ENCODE data around the gene TSPEAR.

The TSPEAR gene

DNA sequence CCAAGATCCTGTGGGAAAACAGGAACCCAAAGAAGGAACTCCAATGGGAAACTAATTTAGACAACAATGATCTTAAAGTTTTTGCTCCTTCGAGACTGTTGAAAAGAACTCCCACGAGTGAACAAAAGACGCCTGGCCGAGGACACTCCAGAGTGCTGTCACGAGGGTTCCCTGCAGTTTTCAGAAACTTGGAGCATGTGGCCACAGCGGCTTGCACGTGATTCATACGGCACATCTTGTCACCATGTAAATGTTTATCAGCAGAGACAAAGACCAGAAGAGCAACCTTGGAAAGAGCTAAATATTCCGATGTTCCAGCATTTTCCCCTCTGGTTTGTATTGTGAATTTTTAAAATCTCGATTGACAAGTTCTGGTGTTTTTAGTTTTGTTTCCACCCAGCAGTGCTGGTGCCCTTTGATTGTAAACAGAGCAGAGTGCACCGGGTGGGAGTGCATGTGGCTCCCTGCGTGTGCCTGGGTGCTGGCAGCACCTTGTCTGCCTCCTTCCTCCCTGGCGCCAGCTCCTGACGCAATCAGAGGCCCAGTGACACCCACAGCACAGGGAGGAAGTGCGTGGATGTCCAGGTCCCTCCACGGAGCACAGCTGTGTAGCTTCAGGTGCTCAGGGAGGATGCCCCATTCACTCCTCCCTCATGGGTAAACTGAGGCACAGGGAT is 233.1 kb downstream of the TSPEAR start:
- no peak for DNase-seq

DNA sequence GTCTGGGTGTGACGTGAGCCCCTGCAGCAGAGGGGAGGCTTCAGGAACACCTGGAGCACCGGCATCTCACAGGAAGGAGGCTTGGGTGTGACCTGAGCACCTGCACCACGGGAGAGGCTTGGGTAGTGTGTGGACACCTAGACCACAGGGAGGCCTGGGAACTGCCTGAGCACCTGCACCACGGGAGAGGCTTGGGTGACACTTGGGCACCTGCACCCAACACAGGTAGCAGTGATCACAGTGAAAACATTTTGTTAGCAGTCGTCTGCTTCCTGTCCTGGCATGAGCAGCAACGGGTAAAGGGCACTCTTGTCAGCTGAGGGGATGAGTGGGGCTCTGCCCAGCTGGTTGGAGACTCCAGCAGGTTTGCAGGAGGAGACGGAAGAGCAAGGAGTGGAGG is 233.7 kb downstream of the TSPEAR start:
- DNase-seq, result no peak

DNA sequence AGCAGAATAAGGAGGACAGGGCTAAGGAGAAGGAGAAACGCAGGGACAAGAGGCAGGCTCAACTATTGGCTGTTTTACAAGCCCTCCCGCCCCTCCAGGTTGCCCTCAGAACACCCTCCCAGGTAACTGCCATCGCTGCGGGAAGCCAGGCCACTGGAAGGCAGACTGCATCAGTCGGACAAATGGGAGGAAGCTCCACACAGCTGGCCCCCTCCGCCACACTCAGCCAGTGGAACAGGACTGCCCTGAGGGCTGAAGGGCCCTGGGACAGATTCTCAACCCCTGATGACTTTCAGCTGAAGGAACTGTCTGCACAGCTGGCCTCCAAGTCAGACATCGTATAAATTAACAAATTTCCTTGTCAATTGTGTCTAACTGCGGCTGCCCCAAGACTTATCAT is 234.2 kb downstream of the TSPEAR start:
- no peak for DNase-seq

DNA sequence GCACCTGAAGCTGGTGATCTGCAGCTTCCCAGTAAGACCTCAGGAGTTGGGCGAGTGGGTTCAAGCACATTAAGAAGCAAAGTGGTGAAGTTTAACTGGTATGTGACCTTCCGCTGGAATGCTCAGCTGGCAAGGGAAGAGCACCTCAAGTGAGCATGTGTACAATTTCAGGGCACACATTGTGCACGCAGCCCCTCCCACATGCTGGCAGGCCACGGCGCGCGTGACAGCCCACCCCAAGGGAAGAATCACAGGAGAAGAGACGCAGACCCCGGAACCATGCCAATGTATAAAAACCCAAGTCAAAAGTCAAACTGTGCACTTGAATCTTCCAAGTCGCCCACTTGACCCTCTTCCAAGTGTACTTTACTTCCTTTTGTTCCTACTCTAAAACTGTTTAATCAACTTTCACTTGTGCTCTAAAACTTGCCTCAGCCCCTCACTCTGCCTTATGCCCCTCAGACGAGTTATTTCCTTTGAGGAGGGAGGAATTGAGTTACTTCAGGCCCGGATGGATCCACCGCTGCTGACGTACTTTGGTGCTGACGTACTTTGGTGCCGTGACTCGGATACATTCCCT is 236.0 kb downstream of the TSPEAR start:
- no peak for DNase-seq

DNA sequence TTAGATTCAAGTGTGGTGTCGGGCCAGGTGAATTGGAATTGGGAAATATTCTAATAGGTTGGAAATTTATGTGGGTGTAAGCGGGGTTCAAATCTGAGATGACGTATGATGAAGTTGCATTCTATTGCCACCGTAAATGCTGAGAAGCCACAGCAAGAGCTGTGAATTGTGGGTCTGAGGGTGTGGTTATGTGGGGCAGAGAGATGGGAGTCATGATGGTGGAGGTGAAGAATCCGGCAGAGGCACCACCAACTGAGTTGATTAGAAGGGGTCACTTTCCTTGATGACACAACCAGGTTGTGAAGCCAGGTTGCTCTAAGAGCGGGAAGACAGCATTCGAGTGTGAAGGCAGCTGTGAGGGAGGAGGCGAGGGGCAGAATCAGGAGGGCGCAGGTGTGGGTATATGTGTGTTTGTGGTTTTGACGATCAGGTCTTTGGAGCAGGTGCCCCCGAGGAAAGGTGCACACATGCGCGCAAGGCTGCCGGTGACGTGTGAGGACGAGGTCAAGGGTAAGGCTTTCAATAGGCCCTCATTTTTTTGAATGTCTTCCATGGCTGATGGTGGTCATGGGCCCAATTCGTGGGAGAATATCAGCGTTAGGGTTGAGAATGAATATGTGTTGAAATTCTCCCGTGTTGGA is 237.3 kb downstream of the TSPEAR start:
- no peak for DNase-seq

DNA sequence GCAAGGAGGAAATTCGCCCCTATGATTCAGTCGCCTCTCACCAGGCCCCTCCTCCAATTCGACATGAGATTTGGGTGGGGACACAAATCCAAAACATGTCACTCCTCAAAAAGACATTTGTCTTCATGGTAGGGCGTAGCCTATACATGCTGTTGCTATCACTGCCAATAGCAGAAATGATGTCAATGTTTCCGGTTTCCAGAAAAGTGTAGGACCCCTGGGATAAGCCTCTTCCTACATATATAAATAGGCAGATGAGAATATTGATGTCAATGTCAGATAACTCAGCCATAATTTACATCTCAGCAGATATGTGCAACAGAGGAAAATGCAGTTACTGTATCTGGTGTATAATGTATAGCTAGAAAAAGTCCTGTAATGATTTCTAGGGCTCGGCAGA is 239.4 kb downstream of the TSPEAR start:
- DNase-seq, result no peak

DNA sequence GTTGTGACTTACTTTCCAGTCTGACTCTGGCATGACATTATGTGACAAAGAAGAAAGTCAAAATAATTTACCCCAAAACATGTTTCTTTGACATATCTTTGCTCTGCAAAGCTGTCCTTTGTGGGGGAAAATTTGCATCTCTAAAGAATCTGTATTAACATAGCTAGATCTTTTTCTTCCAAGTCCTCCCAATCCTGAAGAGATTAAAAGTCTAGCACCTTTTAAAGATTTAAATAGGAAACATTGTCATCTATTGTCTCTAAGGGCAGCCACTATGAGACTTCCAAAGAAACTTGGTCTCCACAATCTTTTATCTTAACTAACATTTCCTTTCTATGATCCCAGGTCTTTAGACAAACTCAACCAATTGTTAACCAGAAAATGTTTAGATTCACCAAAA is 240.0 kb downstream of the TSPEAR start:
- no peak for DNase-seq

DNA sequence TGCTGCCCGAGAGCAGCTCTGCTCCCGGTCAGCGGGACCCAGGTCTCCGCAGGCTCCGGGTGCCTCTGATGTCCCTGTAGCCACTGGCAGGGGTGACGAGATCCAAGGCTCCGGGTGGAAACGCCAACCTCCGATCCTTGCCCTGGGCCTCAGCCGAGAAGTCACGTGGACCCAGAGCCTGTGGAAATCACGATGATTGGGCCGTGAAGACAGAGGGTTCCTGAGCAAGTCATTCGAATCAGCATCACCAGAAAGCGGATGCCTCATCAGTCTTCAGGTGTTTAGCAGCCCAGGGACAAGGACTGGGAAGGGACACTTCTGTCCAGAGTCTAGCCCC is 243.5 kb downstream of the TSPEAR start:
- DNase-seq, result no peak

DNA sequence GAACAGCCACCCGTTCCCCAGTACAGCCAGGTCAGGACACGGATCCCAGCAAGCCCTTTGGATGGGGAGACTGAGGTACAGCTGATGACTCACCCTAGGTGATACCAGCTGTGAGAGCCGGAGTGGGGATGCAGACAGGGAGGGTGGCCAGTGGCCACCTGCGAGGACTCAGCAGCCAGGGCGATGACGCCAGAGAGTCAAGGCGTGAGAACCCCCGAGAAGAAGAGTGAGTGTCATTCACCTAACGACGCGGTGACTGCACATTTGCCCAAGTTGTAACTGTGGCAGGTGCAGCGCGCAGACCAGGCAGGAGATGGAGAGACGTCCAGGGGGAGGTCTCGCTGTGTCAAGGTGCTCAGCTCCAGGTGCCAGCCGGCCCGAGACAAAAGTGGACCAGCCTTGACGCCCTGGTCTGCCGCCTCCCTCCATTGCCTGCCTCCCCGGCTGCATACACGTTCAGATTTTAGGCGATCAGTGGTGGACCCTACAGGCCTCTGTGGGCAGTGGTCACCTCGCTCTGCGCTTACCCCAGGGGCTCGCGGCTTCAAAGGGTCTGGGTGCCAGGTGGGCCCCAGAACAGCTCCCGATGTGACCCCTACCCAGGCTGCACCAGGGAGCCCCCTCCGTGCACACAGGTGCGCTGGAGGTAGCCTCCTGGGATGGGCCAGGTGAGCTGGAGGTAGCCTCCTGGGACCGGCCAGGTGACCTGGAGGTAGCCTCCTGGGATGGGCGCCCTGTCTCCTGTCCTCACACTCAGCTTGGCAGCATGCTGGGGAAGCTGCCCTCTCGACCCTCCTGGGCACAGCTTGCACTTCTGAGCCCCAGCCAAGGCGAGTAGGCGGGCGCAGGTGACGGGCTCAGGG is 244.1 kb downstream of the TSPEAR start:
- no peak for DNase-seq

DNA sequence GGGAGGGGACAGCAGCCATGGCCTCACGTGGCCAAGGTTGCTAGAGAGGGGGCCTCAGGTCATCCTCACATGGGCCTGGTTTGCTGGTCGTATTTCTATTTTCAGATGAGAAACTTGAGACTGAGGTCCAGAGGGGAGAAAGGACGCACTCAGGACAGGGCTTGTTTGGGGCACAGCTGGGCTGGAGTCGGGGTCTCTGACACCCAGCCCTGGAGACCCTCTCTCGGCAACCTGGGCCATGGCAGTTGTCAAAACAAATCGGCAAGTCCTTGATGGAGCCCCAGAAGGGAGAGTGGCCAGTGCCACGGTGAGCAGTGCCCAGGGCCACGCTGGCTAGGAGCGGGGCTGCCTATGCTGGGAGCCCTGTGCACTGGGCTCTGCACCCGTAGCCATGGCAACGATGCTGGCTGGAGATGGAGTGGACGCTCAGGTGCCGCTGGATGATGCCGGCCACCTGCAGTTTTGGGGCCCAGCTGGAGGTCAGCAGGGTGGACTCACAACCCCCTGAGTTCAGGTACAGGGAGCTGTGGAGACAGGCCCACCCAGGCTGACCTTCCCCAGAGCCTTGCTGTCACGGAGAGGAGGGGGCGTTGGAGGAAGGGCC is 244.9 kb downstream of the TSPEAR start:
- DNase-seq, result no peak

DNA sequence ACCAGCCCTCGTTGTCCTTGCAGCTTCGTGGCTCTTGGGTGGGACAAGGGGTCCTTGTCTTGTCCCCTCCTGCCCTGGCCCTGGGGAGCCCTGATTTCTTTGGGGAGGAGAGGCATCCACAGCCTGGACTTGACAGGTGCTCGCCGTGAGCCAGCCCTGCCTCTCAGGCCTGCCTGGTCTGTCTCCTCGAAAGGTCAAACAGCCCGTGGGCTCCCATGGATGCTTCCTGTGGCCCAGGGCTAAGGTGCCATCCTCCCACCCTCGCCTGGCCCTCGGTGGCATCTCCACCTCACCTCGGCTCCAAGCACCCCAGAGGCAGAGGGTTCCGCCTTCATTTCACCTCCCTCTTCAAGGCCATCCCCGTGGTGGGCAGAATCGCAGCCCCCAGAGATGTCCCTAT is 247.0 kb downstream of the TSPEAR start:
- DNase-seq, result no peak

DNA sequence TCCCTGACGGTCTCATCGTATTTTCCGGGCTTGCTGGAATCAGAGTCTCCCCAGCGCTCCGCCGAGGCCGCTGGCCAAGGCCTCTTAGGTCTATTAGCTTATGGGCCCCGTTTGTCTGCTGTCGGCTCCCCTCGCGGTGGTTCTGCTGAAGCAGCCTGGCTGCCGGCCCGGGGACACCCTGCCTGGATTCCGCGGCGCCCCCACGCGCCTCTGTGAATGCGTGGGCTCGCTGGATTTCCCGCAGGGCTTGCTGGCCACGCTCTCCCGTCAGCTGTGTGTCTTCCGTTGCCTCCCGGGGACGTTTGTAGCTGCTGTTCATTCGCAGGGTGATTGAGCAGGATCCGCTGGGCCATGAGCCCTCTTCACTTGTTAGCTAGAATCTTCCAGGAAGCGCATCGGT is 247.6 kb downstream of the TSPEAR start:
- no peak for DNase-seq

DNA sequence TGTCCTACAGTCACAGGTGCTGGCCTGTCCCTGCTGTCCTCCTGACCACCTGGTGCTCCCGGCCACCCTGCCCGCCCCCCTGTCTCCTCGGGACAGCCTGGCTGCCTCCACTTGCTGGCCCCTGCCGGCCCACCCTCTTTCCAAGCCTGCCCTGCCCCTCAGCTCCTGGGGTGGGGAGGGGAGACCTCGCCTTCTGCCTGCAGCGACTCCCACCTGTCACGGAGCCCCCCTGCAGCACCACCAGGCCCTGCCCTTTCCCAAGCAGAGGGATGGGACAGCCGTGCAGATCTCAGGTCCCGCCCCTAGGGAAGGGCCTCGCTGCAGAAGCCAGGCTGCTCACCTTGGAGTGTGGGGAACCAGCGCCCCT is 248.6 kb downstream of the TSPEAR start:
- no peak for DNase-seq

DNA sequence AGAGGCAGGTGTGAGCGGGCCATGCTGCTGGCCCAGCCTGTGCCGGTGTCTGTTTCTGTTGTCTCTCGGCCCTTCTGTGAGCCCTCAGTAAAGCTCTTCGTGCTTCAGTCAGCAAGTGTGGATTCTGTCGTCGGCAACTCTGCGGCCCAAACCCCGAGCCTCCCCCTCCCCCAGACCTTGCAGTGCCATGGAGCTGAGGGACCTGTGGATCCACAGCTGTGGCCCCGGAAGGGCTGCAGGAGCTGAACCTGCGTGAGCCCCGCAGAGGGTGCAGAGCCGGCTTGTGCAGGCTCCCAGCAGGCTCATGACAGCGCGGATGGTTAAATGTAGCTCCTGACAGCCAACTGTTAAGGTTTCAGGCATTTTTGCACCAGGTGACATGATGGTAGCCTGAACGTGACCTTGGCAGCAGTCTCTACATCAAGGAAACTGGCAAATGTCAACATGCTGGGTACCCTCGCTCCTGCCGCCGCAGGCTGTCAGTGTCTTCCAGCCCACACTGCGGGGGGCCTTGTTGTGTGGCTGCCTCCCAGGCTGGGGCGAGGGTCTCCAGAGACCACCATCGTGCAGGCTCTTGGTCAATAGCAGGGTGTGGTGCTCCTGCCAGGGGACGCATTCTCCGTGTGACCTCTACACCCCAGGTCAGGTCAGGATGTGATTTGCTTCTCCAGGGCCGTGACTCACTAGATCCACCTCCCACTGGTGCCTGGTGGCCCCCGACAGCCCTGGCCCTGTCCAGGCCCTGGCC is 249.1 kb downstream of the TSPEAR start:
- DNase-seq, result no peak

DNA sequence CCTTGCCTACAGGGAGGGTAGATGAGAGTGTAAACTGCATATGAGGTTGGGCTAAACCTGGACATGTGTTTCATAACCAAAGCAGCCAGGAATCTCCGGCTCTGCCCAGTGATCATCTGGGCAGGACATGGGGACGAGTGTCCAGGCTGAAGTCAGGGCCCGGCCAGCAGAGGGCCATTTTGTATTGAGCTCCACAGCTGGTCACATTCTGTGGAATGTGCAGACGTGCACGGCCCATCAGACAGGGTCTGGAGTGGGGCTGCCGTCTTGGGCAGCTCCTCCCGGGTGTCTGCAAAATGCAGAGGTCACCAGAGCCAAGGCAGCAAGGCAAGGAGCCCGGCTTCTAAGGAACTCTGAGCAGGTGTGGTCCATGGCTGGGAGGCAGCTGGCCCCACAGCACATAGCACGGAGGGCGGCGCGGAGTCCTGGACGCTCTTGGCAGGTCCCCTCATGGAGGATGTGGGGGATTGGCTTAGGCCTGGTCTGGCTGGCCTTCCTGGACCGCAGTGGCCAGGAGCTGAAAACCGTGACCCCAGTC is 249.8 kb downstream of the TSPEAR start:
- DNase-seq, result no peak

DNA sequence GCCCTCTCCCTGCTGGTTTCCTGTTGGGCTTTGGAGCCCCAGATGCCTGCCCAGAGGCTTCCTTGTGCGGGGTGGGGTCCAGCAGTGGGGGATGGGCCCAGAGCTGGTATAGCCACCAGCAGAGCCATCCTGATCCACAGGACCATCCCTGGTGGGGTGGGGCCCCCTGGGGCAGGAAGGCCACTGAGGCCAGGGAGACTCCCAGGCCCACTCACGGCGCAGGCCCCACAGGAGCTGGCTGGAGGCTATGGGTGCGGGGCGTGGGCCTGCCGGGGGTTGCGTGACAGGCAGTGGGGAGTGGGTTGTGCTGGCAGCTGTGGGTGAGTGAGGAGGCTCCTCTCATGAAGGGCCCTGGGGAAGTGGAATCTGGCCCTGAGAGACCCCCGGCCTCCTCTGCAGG is 250.4 kb downstream of the TSPEAR start:
- no peak for DNase-seq

DNA sequence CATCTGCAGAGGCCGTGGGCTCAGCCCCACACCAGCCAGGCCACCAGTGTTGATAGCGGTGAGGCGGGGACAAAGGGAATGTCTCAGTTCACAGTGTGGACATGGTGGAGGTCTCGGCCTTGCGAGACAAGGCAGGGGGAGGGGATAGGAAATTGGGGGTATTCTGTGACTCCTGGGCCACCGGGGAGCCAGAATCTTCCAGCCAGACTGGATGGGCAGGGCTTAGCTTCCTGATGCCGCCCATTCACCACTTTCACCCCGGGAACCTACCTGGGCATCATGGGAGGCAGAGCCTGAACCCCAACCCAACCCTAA is 251.0 kb downstream of the TSPEAR start:
- DNase-seq, result no peak

DNA sequence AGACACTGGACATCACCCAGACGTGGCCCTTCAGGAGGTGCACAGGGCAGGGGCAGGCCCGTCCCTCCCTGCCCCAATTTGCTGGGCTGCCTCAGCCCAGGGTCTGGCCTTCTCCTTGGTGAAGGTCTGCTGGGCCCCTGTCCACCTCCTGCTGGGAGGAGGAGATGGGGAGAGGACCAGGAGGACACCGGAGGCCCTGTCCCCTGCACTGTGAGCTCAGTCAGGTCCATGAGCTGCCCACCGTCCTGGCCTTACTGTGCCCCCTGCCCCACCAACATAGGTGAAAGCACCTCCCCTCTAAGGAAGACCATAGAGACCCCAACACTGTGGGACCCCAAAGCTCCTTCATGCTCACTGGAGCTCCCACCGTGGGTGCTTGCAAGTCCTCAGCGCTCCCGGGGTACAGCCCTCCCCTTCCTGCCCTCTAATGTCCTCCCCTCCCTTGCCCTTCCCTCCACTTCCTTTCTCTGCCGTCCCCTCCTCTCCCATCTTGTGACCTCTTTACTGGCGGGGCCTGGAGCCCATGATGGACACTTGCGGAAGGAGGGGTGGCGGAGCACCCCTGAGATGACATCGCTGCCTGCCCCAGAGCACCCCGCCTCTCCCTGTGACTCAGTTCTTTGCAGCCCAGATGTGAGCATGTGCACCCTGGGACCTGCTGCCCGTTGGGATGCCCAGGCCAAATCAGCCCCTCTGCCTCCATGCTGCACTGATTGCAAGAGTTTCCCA is 251.5 kb downstream of the TSPEAR start:
- no peak for DNase-seq

DNA sequence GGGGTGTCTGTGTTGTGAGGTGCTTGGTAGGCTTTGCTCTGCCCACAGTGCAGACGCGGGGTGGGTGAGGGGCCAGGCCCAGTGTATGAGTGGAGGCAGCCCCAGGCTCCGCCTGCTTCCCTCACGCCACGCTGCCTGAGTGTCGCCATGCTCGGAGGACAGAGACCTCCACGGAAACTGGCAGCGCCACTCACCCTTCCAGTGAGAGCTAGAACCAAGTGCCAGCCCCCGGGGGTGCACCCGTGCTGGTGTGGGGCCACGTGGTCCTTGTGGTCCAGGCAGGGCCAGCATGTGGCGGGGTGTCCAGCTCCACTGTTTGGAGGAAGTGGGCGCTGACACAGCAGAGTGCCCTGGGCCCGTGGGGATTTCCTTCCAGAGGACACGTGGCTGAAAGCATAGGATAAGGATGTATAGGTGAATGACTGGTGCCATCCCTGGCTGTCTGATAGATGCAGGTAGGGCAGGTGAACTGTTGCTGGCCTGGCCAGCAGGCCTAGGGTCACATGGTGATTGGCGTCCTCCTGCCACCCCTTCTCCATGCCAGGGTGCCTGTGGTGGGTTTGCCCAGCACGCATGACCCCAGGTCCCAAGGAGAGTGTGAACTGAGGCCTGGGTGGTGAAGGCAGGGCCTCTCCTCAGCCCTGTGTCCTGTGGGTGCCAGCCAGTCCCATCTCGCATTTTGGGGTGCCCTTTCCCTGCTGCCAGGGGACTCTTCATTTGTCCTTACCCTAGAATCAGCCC is 252.2 kb downstream of the TSPEAR start:
- DNase-seq, result no peak

DNA sequence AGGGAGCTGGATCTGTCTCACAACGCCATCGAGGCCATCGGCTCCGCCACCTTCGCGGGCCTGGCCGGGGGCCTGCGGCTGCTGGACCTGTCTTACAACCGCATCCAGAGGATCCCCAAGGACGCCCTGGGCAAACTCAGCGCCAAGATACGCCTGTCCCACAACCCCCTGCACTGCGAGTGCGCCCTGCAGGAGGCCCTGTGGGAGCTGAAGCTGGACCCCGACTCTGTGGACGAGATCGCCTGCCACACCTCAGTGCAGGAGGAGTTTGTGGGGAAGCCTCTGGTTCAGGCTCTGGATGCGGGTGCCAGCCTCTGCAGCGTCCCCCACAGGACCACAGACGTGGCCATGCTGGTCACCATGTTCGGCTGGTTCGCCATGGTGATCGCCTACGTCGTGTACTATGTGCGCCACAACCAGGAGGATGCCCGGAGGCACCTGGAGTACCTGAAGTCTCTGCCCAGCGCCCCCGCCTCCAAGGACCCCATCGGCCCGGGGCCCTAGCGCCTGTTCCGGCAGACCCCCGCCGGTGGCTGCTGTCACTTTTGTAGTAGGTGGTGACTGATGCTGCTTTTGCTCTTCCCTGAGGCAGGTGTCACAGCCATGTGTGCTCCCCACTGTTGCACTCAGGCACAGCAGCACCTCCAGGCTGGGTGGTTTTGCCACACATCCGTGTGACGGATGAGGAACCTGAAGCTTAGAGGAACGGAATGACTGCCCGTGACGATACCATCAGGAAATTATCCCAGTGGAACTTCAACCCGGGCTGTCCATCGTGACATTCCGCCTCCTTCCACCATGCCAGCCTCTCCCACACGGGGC is 254.2 kb downstream of the TSPEAR start:
- no peak for DNase-seq

Data from NCI-H774 (cell line).